GM19099 (cell line): ENCODE results near the gene SSTR5.

ENCODE experiments used
- POLR2A ChIP-seq: IDR thresholded peaks from 3 replicates; pipeline ENCODE4 v1.6.1; 2011; ENCODE audit warnings: low read depth; ENCODE audit not compliant: insufficient read length; ENCODE audit errors: extremely low read depth

Gene SSTR5

DNA sequence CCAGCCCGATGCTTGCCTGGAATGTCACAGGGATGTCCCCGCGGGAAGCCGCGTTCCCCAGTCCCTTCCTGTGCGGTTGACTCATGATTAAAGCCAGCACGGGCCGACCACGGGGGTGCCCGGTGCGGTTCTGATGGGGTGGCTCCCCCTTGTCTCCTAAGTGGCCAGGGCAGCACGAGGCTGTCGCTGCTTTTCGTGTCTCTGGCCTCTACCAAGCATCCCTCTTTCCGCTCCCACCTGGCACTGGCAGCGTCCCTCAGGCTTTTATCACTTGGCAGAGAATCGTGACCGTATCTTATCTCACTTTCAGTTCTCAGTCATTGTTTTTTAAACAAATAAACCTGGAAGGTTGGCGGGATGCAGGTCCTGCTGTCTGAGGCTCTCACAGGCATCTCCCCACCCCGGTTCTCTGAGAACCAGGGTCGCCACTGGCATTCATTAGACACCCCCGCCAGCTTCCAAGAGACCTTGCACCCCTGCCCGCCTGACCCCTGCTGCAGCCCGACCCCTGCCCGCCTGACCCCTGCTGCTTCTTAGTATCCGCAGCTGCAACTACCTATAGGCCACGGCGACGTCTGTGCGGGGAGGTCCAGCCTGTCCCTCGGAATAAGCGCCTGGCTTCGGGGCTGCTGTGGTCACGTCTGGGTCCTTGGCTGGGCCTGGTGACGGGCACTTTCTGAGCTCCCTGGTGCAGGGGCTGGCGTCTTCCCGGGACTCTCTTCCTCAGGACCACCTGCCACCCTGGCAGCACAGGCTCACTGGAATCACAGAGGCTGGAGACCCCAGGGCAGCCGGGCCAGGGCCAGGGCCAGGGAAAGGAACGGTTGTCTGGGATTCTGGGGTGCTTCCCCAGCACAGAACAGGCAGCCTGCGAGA lies 16.0 kb downstream of the SSTR5 start:
- no peak for TF ChIP-seq POLR2A

DNA sequence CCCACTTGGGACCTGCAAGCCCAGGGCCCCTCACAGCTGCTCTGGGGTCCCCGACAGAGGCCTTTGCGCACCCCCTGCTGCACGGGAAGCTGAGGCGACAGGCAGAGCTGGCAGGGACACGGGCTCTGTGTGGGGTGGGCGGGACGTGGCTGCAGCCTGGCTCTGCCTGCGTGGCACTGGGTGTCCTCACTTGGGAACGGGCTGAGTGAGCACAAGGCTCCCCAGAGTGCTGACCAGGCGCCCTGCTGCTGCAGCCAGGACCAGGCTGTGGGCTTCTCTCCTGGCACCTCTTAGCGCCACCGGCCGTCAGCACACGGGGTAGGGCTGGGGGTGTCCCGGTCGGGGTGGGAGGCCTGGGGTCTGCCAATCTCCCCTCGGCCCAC lies 16.9 kb downstream of the SSTR5 start:
- TF ChIP-seq POLR2A = no peak

- no peak for TF ChIP-seq POLR2A
These were observed 17.5 kb downstream of the SSTR5 start for GRCh38 chr16:1089822-1090619.

- no peak for TF ChIP-seq POLR2A
These were observed 18.4 kb downstream of the SSTR5 start for GRCh38 chr16:1090620-1091587.

DNA sequence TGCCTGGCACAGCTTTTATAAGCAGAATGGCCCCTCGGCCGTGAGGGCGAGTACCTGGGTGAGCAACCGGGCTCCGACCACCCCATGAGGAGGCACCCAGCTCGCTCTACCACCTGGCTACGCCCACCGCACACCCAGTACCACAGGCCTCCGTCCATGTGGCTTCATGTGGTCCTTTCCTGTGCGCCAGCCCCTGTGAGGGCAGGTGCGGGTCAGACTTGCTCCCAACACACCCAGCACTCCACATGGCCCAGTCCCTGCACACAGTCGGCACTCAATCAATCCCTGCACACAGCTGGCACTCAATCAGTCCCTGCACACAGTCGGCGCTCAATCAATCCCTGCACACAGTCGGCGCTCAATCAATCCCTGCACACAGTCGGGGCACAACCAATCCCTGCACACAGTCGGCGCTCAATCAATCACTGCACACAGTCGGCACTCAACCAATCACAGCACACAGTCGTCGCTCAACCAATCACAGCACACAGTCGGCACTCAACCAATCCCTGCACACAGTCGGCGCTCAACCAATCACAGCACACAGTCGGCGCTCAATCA lies 19.5 kb downstream of the SSTR5 start:
- no peak for TF ChIP-seq POLR2A

DNA sequence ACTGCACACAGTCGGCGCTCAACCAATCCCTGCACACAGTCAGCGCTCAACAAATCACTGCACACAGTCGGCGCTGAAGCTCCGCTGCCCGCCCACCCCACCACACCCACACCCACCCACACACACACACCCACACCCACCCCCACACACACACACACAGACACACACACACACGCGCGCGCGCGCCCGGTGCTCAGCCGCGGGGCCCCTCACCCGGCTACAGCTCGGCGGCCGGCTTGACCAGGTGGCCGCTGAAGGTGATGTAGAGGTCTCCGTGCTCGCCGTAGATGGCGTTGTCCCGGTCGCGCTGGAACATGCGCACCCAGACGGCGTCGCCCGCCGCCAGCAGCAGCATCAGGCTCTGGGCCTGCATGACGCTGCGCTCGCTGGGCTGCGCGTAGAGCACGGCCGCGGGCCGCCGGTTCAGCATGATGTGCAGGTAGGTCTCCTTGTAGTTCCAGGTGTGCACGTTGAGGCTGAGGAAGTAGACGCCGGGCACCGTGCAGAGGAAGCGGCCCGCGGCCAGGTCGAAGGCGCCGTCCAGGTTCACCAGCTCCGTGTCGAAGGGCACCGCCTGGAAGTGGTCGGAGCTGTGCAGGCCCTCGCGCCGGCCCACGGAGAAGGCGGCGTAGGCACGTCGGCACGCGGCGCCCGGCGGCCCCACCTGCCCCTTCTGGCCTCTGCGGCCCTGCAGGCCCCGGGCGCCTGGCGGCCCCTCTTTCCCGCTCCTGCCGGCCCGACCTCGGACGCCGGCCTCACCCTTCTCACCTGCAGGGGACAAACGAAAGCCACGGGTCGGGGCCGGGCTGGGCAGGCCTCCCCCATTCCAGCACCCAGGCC lies 21.0 kb downstream of the SSTR5 start:
- no peak for TF ChIP-seq POLR2A

- no peak for TF ChIP-seq POLR2A
These were observed 21.6 kb downstream of the SSTR5 start for GRCh38 chr16:1094124-1094479.

DNA sequence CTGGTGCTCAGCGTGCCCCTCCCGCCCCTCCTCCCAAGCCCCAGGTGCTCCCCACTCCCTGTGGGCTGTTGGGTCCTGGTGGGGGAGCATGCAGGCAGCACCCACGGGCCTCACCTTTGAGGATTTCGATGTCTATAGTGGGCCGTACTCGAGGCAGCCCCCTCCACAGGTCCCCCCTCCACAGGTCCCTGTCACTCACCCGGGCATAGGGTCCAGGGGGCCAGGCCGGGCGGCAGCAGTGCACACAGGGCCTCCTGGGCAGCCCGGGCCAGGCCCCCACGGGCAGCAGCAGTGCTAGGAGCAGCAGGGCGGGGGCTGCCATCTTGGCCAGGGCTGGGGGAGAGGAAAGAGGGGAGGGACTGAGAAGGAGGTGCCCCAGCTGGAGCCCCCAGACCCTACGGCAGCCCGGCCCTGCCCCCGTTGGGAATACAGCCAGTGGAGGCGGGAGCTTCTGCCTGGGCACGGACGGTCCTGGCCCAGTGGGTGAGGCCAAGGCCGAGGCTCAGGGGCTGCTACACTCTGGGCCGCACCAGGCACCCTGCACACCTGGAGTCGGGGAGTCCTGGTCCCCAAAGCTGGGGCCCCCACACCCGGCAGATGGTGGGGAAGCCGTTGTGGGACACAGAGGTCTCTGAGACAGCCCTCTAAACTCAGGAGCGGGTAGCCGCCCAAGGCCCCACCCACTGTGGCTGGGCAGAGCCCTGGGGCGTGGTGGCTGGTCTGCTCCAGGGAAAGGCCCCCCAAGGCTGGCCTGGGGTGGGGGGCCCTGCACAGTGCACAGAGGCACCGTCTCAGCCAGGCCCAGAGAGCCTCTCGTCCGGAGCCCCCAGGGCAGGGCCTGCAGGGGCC lies 22.3 kb downstream of the SSTR5 start:
- no peak for TF ChIP-seq POLR2A

GRCh38 chr16:1095450-1096168 lies 23.1 kb downstream of the SSTR5 start:
- no peak for TF ChIP-seq POLR2A

- TF ChIP-seq POLR2A = no peak
These were observed 23.9 kb downstream of the SSTR5 start, which contains the start of gene C1QTNF8 for GRCh38 chr16:1096169-1097082. Gene C1QTNF8 (minus strand): TSS chr16:1096244. CDS start chr16:1094922, 1,322 bp downstream.

GRCh38 chr16:1097156-1097555 lies 24.6 kb downstream of the SSTR5 start:
- no peak for TF ChIP-seq POLR2A

DNA sequence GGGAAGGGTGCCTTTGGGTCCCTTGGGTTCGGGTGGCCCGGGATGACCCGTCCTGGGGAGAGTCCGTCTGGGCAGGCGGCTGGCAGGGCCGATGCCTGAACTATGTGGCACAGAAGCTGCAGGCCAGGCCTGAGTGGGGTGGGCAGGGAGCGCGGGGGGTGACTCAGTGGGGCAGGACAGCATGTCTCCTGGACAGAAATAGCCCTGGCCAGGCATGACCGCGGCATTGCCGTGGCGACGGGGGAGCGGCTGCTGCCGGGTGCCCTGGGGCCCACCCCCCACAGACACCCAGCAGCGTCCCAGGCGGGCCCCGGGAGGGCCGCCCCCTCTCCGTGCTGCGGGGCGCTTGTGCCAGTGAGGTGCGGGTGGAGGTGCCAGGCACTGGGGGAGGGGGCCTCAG lies 25.3 kb downstream of the SSTR5 start:
- TF ChIP-seq POLR2A = no peak
